Tibial artery (tissue), 4 donors: Measurements from ENCODE around the gene PRM1.
"Not testable (repeated sequence)": the region's sequence is repeated elsewhere in the genome, so short reads cannot be mapped to it uniquely, and the experiment has no call there.

Experiments
- DNase-seq, 2 donors: peaks; one replicate each; pipeline ENCODE4 v3.0.0-alpha.2; 2019
- H3K27ac ChIP-seq, 2 donors: fragments of 200-600 bp; sonication (generic) in 1 of 2; 1 replicate in 1 of 2; 2 replicates in 1 of 2; pipeline ENCODE4 v1.5.1; 2018 to 2019; ENCODE audit warnings: mild to moderate bottlenecking in 1 of 2
- H3K27me3 ChIP-seq, 2 donors: fragments of 200-600 bp; sonication (generic) in 1 of 2; one replicate each; pipeline versions ENCODE4 v1.5.1 to v1.6.0; 2016 to 2019
- H3K36me3 ChIP-seq, 3 donors: fragments of 200-600 bp; sonication (generic) in 2 of 3; one replicate each; pipeline ENCODE4 v1.5.1; 2016 to 2019; ENCODE audit warnings: mild to moderate bottlenecking in 2 of 3
- H3K4me1 ChIP-seq, 4 donors: fragments of 200-600 bp; sonication (generic) in 2 of 4; 1 replicate in 3 of 4; 2 replicates in 1 of 4; pipeline ENCODE4 v1.5.1; 2016 to 2019
- H3K4me3 ChIP-seq, 2 donors: fragments of 200-600 bp; sonication (generic) in 1 of 2; 1 replicate in 1 of 2; 2 replicates in 1 of 2; pipeline ENCODE4 v1.5.1; 2018 to 2019; ENCODE audit warnings: mild to moderate bottlenecking in 2 of 2
- H3K9me3 ChIP-seq, 3 donors: fragments of 200-600 bp; sonication (generic) in 1 of 3; one replicate each; pipeline ENCODE4 v1.5.1; 2016 to 2019
- CTCF ChIP-seq, 2 experiments: fragments of 200-600 bp in 1 of 2; fragments of 450-650 bp in 1 of 2; IDR thresholded peaks; one replicate each; pipeline ENCODE4 v1.5.1; 2017 to 2019; ENCODE audit warnings: antibody characterized with exemption in 2 of 2, mild to moderate bottlenecking in 1 of 2, moderate library complexity in 1 of 2
- intact Hi-C: fragments of 100-400 bp; cut with DNase I; formaldehyde crosslinking; loops from one replicate; pipeline ENCODE4 v1.15.0; 2023; ENCODE audit warnings: low total_unique reads

Gene PRM1

GRCh38 chr16:11300560-11300892, 19.4 kb upstream of the PRM1 start:
- H3K36me3 ChIP-seq: no peaks in the 10 kb centered on the region
- H3K27ac ChIP-seq: no peak overlapping the region
- intact Hi-C loops: no loop called here
- H3K4me1 ChIP-seq: peaks cover 0 to 17% (median 10%) of the 10 kb centered on the region in 4 donors
- no peak for DNase-seq
- no peaks in the 10 kb centered on the region for H3K9me3 ChIP-seq
- no peaks in the 10 kb centered on the region for H3K27me3 ChIP-seq
- no peak overlapping the region for H3K4me3 ChIP-seq
- TF ChIP-seq CTCF (IDR thresholded peaks at IDR 0.05): no peak

- intact Hi-C loops: no loop called here
- H3K4me1 ChIP-seq: peaks cover 0 to 17% (median 10%) of the 10 kb centered on the region in 4 donors
- no peak for DNase-seq
- no peaks in the 10 kb centered on the region for H3K36me3 ChIP-seq
- no peak for TF ChIP-seq CTCF (IDR thresholded peaks at IDR 0.05)
- no peaks in the 10 kb centered on the region for H3K27me3 ChIP-seq
- H3K27ac ChIP-seq: no peak overlapping the region
- H3K4me3 ChIP-seq: no peak overlapping the region
- no peaks in the 10 kb centered on the region for H3K9me3 ChIP-seq
Observed at GRCh38 chr16:11299865-11300559, 18.9 kb upstream of the PRM1 start.

- H3K27ac ChIP-seq, H3K4me3 ChIP-seq, H3K27me3 ChIP-seq, intact Hi-C loops, H3K9me3 ChIP-seq, DNase-seq, H3K36me3 ChIP-seq: not testable (repeated sequence)
- peaks cover 0 to 17% (median 10%) of the 10 kb centered on the region in 4 donors for H3K4me1 ChIP-seq
Observed at GRCh38 chr16:11298950-11299547, 17.9 kb upstream of the PRM1 start.

GRCh38 chr16:11298143-11298900, 17.2 kb upstream of the PRM1 start:
- intact Hi-C loops: no loop called here
- no peak overlapping the region for H3K4me3 ChIP-seq
- TF ChIP-seq CTCF (IDR thresholded peaks at IDR 0.05): no peak
- H3K27me3 ChIP-seq: no peaks in the 10 kb centered on the region
- H3K4me1 ChIP-seq: peaks cover 0 to 17% (median 10%) of the 10 kb centered on the region in 4 donors
- H3K27ac ChIP-seq: no peak overlapping the region
- H3K36me3 ChIP-seq: no peaks in the 10 kb centered on the region
- no peak for DNase-seq
- no peaks in the 10 kb centered on the region for H3K9me3 ChIP-seq

- peaks cover 0 to 17% (median 10%) of the 10 kb centered on the region in 4 donors for H3K4me1 ChIP-seq
- H3K4me3 ChIP-seq: peak overlapping the region; percentile 14 to 35
- no peaks in the 10 kb centered on the region for H3K36me3 ChIP-seq
- H3K27me3 ChIP-seq: no peaks in the 10 kb centered on the region
- peak; percentile 68 to 92 for DNase-seq
- no peak overlapping the region for H3K27ac ChIP-seq
- intact Hi-C loops: no loop called here
- peak; percentile 37 to 43 for TF ChIP-seq CTCF (IDR thresholded peaks at IDR 0.05)
- no peaks in the 10 kb centered on the region for H3K9me3 ChIP-seq
Observed at GRCh38 chr16:11297492-11298142, 16.5 kb upstream of the PRM1 start.
